22Rv1 (cell line): ENCODE results near the gene PCBP1.

ENCODE experiments used
- ZFX ChIP-seq: fragments of 450-650 bp; IDR thresholded peaks from 2 replicates; pipeline ENCODE4 v1.6.1; 2017; ENCODE audit warnings: antibody characterized with exemption, borderline replicate concordance
- TF ChIP-seq, protein P1 (sequence below): fragments of 450-650 bp; IDR thresholded peaks from 2 replicates; pipeline ENCODE4 v1.5.1; 2017; ENCODE audit warnings: mild to moderate bottlenecking

DNA sequence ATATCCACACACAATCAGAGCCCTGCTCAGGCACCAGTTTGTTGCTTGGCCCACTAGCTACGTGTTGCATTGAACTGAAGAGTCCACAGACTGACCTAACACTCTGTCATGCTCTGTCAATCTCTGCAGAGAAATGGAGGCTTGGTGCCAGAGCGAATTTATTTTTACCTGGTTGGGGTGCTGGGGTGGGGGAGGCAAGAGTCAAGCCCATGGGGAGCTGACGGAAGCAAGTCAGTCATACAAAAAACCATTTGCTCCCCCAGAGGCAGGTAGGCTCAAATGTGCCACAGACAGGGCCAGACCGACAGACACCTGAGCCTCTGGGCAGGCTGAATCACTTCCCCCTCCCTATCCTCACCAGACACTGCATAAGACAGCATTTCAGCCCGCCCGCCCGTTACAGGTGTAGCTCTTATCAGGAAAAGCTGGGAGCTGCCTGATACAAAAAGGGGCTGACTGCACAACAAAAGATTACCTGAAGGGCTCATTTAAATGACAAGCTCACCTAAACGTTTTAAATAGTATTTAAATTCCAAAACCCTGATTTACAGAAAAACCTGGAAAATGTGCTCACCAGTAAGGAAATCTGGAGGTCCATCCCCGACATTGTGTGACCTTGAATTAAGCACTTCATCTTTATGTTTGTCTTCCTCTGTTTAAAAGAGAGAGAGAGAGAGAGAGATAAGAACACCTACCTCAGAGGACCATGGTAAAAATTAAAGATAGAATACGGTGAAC is 2.1 kb upstream of the PCBP1 start:
- TF ChIP-seq, protein P1, sequence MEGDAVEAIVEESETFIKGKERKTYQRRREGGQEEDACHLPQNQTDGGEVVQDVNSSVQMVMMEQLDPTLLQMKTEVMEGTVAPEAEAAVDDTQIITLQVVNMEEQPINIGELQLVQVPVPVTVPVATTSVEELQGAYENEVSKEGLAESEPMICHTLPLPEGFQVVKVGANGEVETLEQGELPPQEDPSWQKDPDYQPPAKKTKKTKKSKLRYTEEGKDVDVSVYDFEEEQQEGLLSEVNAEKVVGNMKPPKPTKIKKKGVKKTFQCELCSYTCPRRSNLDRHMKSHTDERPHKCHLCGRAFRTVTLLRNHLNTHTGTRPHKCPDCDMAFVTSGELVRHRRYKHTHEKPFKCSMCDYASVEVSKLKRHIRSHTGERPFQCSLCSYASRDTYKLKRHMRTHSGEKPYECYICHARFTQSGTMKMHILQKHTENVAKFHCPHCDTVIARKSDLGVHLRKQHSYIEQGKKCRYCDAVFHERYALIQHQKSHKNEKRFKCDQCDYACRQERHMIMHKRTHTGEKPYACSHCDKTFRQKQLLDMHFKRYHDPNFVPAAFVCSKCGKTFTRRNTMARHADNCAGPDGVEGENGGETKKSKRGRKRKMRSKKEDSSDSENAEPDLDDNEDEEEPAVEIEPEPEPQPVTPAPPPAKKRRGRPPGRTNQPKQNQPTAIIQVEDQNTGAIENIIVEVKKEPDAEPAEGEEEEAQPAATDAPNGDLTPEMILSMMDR, result no peak
- TF ChIP-seq ZFX, result no peak
